ENCODE measurements around the gene TMEM238L. TPM values are rescaled to one million over a fixed set of nuclear protein-coding genes. Genes with fewer than 3 reads are reported as not detected.

The TMEM238L gene
- total and polyA plus RNA-seq, 2 of the 4 experiments (the other 2 are of a cell fraction), result not detected

GRCh38 chr17:10806545-10807262 lies 2.8 kb upstream of the TMEM238L start:
- H3K27me3 ChIP-seq (ENCODE audit: control insufficient read depth, insufficient read depth, low read length), result no peaks in the 10 kb centered on the region
- H2AFZ ChIP-seq (replicated peaks; ENCODE audit: low read length, poor library complexity), result no peak overlapping the region
- no peak for ATAC-seq (ENCODE audit: low read depth)
- no peak overlapping the region for H2BK5ac ChIP-seq (ENCODE audit: low read depth, low read length, poor library complexity, severe bottlenecking)
- no peak overlapping the region for H3K14ac ChIP-seq (replicated peaks; ENCODE audit: low read depth, low read length)
- no peak overlapping the region for H2AK9ac ChIP-seq (replicated peaks; ENCODE audit: low read depth, low read length, poor library complexity)
- DNase-seq, result no peak
- no peak overlapping the region for H4K91ac ChIP-seq (ENCODE audit: insufficient read depth, low read depth, low read length)
- no peaks in the 10 kb centered on the region for H3K4me1 ChIP-seq (ENCODE audit: control insufficient read depth, insufficient read depth, low read length)
- no peaks in the 10 kb centered on the region for H3K9me3 ChIP-seq (ENCODE audit: control insufficient read depth, insufficient read depth, low read length)
- H3K4ac ChIP-seq (ENCODE audit: low read depth, low read length), result no peak overlapping the region
- ChIA-PET POLR2A (ENCODE audit: unreplicated experiment) (no interaction called here), CTCF (no interaction called here)
- no TSS peak for BruUV-seq (replicated peaks)
- dilution Hi-C loops (cut with HindIII; ENCODE audit: low sequenced_read_pairs, unreplicated experiment), result no loop called here
- no peak overlapping the region for H3K18ac ChIP-seq (ENCODE audit: low read depth, low read length)
- H3K23ac ChIP-seq (ENCODE audit: low read depth, low read length), result no peak overlapping the region
- H2BK15ac ChIP-seq (ENCODE audit: low read depth, low read length), result no peak overlapping the region
- H3K27ac ChIP-seq (ENCODE audit: insufficient read depth, low read length), result no peak overlapping the region
- H3K4me2 ChIP-seq (ENCODE audit: low read depth, low read length), result no peak overlapping the region
- H4K5ac ChIP-seq (ENCODE audit: low read depth, low read length), result no peak overlapping the region
- H2BK120ac ChIP-seq (ENCODE audit: low read depth, low read length), result no peak overlapping the region
- in situ Hi-C loops (cut with MboI; ENCODE audit: low sequenced_read_pairs), result no loop called here
- TF ChIP-seq CTCF (conservative IDR thresholded peaks at IDR 0.05; ENCODE audit: low read depth, low read length) (no peak), CHD1 (IDR thresholded peaks at IDR 0.05; ENCODE audit: low read depth, low read length) (no peak), CEBPB (IDR thresholded peaks at IDR 0.05; ENCODE audit: low read depth, low read length) (no peak), BHLHE40 (IDR thresholded peaks at IDR 0.05; ENCODE audit: low read depth, low read length) (no peak), ELK1 (IDR thresholded peaks at IDR 0.05; ENCODE audit: borderline replicate concordance, low read depth, low read length) (no peak), POLR2A (IDR thresholded peaks at IDR 0.05; ENCODE audit: low read depth, low read length) (no peak), RFX5 (IDR thresholded peaks at IDR 0.05; ENCODE audit: low read depth, low read length) (no peak), RAD21 (IDR thresholded peaks at IDR 0.05; ENCODE audit: low read length) (no peak), SMC3 (IDR thresholded peaks at IDR 0.05; ENCODE audit: low read depth, low read length) (no peak), MAZ (IDR thresholded peaks at IDR 0.05; ENCODE audit: borderline replicate concordance, low read depth, low read length) (no peak), MAFK (IDR thresholded peaks at IDR 0.05; ENCODE audit: low read depth, low read length) (no peak), USF2 (IDR thresholded peaks at IDR 0.05; ENCODE audit: low read depth, low read length) (no peak), RCOR1 (IDR thresholded peaks at IDR 0.05; ENCODE audit: insufficient replicate concordance, low read length) (no peak), MXI1 (IDR thresholded peaks at IDR 0.05; ENCODE audit: borderline replicate concordance, low read depth, low read length) (no peak), FOS (IDR thresholded peaks at IDR 0.05; ENCODE audit: low read depth, low read length) (no peak), NFE2L2 (IDR thresholded peaks at IDR 0.05; ENCODE audit: low read depth, low read length) (no peak)
- intact Hi-C loops (cut with micrococcal nuclease), result no loop called here
- no peaks in the 10 kb centered on the region for H4K20me1 ChIP-seq (ENCODE audit: insufficient read depth, low read length)
- H3K36me3 ChIP-seq (ENCODE audit: control insufficient read depth, insufficient read depth, low read length), result no peaks in the 10 kb centered on the region
- H3K4me3 ChIP-seq (ENCODE audit: insufficient read depth, low read depth, low read length), result no peak overlapping the region
- no peak overlapping the region for H3K9ac ChIP-seq (ENCODE audit: low read depth, low read length)
- no peak overlapping the region for H3K56ac ChIP-seq (ENCODE audit: extremely low read depth, insufficient read depth, low read length)
- H2BK20ac ChIP-seq (ENCODE audit: low read depth, low read length), result no peak overlapping the region
- 0% methylated on average over 1 of the region's 9 CpGs; no CpG with 5 or more reads in 1 of the 2 experiments for WGBS, 2 experiments (ENCODE audit: extremely low coverage in 2 of 2, insufficient read length in 1 of 2)
- no peaks in the 10 kb centered on the region for H3K79me1 ChIP-seq (ENCODE audit: low read depth in 1 of 2, low read length in 2 of 2)
- no peak overlapping the region for H2AK5ac ChIP-seq (ENCODE audit: low read depth, low read length)
- no peak overlapping the region for H4K8ac ChIP-seq (ENCODE audit: low read depth in 2 of 2, low read length in 2 of 2)
- H3K9me1 ChIP-seq (ENCODE audit: insufficient read depth, low read length), result no peaks in the 10 kb centered on the region

All from IMR-90 (cell line).